Bone marrow (tissue), 2 donors: ENCODE measurements around the gene NKX3-2.
"Not testable (repeated sequence)": the region's sequence is repeated elsewhere in the genome, so short reads cannot be mapped to it uniquely, and the experiment has no call there.

Source experiments
- DNase-seq, 2 donors: peaks; one replicate each; lab custom pipeline; 2025; lab: John Stamatoyannopoulos, UW

The NKX3-2 gene

GRCh38 chr4:13543839-13544605 is at the start of gene NKX3-2:
NKX3-2 (minus strand) TSS chr4:13544508; CDS start chr4:13544414, 94 bp downstream.
- DNase-seq: no peak

GRCh38 chr4:13592220-13592619 is 47.9 kb upstream of the NKX3-2 start:
- no peak for DNase-seq

GRCh38 chr4:13590766-13591165 is 46.5 kb upstream of the NKX3-2 start:
- no peak for DNase-seq

GRCh38 chr4:13588954-13589353 is 44.6 kb upstream of the NKX3-2 start:
- DNase-seq: no peak

- DNase-seq: no peak
These were observed 40.2 kb upstream of the NKX3-2 start for GRCh38 chr4:13584481-13584880.

- no peak for DNase-seq
These were observed 35.7 kb upstream of the NKX3-2 start for GRCh38 chr4:13580036-13580435.

GRCh38 chr4:13577660-13578059 is 33.4 kb upstream of the NKX3-2 start:
- no peak for DNase-seq

GRCh38 chr4:13570916-13571315 is 26.6 kb upstream of the NKX3-2 start:
- no peak for DNase-seq

- DNase-seq: no peak
These were observed 22.8 kb upstream of the NKX3-2 start for GRCh38 chr4:13567125-13567524.

- DNase-seq: no peak
These were observed 18.6 kb upstream of the NKX3-2 start for GRCh38 chr4:13562876-13563275.

GRCh38 chr4:13561673-13562072 is 17.4 kb upstream of the NKX3-2 start:
- no peak for DNase-seq

GRCh38 chr4:13560111-13560510 is 15.8 kb upstream of the NKX3-2 start:
- DNase-seq: not testable (repeated sequence)

- no peak for DNase-seq
These were observed 15.1 kb upstream of the NKX3-2 start for GRCh38 chr4:13559413-13559812.

GRCh38 chr4:13558881-13559280 is 14.6 kb upstream of the NKX3-2 start:
- no peak for DNase-seq

GRCh38 chr4:13555325-13555724 is 11.0 kb upstream of the NKX3-2 start:
- DNase-seq: no peak

GRCh38 chr4:13553081-13553480 is 8.8 kb upstream of the NKX3-2 start:
- no peak for DNase-seq

GRCh38 chr4:13548984-13549546 is 4.8 kb upstream of the NKX3-2 start:
- DNase-seq: peak; percentile 65 to 77

- no peak for DNase-seq
These were observed 4.0 kb upstream of the NKX3-2 start for GRCh38 chr4:13548059-13548983.

- DNase-seq: no peak
These were observed 3.3 kb upstream of the NKX3-2 start for GRCh38 chr4:13547485-13548041.

- DNase-seq: no peak
These were observed 2.7 kb upstream of the NKX3-2 start for GRCh38 chr4:13546941-13547484.

GRCh38 chr4:13546142-13546940 is 2.0 kb upstream of the NKX3-2 start:
- no peak for DNase-seq
